GOT3 (cell line): ENCODE results near the gene PLPPR1.
"Not testable (repeated sequence)": the region's sequence is repeated elsewhere in the genome, so short reads cannot be mapped to it uniquely, and the experiment has no call there.

Experiments used
- DNase-seq: peaks from one replicate; lab custom pipeline; 2025; ENCODE audit warnings: mixed read lengths; lab: John Stamatoyannopoulos, UW

PLPPR1 gene

DNA sequence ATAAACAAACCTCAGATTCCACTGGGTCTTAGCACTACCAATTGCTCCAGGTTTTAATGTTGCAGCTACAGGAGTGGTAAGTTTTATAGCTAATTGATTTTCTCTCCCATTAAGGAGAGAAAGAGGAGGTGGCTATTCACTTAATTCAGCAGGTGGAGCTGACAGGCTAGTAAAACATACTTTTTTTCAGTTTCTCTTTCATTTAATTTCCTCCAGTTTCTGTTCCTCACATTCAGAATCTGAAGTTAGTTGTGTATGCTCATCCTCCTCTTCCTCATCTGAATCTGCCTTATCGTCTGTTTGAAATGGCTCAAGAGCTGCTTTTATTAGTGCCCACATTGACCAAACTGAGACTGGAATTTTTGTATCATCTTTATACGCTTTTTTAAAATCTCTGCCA is 98.0 kb downstream of the PLPPR1 start:
- no peak for DNase-seq

DNA sequence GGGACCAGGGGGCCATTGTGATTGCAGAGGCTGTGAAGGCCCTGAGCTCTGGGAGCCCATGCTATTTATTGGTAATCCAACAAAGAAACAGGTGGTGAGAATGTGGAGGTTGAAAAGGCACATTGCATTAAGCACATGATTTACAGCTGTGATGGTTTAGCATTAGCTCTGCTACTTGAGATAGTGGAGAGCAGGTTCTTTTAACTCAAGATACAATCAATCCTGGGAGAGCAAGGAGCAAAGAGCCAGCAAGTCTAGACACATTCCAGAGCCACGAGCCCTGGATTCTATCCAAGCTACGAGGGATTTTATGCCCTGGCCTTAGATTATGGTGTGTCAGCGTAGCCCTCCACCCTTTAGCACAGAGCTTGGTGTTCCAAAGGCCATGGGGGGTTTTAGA is 98.8 kb downstream of the PLPPR1 start:
- DNase-seq, result not testable (repeated sequence)

DNA sequence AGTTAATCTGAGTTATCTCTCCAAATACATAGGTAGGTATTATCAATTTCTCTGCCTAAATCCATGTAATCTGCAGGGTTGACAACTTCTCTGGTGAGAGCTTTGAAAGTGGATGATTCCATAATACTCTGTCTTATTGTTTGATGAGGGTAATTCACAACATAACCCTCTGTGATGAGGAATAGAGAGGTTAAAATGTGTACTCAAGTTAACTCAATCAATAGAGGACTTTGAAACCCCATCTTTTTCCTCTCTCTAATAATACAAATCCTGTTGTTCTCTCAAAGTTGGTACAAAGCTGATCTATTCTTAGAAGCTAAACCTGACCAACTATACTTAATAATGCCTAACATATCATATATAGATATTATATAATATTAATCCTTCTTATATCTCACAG is 100.1 kb downstream of the PLPPR1 start:
- DNase-seq, result no peak

DNA sequence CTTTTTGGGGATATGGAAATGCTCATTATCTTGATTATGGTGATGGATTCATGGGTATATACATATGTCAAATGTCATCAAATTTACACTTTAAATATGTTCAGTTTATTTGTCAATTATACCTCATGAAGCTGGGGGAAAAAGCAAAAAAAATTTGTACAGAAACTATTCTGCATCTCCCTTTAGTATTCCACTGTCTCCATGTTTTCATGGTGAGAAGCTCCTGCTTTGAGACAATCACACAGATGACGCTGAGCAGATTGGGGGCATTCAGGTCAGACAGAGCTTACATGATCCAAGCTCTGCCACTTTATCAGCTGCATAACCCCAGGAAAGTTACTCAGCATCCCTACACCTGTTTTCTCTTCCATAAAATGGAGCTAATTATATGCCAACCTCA is 101.5 kb downstream of the PLPPR1 start:
- DNase-seq, result no peak

DNA sequence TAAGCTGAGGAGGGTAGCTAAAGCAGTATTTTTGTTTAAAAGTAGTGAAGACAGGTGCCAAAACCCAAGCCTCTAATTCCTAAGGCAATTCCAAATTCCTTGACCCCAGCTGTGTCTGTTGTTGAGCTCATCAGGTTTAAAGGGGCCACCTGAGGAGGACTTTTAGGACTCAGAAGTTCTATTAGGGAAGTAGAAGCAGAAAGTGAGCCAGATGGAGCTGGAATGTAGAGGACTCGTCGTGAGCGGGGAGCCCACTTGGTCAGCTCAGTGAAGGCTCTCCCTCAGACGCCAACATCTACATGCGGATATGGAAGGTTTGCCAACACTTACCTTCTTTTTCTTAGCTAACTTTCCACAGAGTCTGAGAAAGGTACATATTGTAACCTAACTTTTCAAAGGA is 102.8 kb downstream of the PLPPR1 start:
- DNase-seq, result no peak

DNA sequence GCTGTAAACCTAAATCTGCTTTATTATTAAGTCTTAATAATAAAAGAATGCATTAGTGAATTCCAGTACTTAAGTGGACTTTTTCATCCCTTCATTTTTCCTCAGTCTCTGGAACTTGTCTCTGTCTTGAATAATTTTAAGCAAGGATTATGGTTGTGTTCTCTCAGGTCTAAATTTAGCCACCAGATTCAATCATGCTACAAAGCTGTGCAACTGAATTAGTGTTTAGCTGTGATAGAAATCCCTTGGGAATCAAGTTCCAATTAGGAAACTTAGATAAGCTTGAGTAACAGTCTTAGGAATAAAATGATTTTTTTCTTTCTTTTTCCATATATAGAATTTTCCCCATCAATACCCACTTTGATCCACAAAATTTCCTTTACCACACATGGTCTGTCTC is 104.3 kb downstream of the PLPPR1 start:
- no peak for DNase-seq

DNA sequence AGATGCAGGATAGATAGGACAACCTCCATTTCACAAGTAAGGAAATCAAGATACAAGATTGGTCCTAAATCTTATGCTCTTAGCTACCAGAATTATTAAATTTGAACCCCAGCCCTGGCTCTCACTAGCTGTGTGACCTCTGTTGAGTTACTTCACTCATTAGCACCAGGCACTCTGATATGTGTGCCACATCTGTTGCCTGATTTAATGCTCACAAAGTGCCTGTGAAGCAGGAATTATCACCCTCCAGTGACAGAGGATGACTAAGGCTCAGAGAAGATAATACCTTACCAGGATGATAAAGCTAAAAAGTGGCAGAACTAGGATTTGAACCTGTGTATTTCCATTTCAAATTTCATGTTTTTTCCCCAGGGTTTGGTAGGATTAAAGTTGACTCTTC is 110.0 kb downstream of the PLPPR1 start:
- DNase-seq, result no peak

DNA sequence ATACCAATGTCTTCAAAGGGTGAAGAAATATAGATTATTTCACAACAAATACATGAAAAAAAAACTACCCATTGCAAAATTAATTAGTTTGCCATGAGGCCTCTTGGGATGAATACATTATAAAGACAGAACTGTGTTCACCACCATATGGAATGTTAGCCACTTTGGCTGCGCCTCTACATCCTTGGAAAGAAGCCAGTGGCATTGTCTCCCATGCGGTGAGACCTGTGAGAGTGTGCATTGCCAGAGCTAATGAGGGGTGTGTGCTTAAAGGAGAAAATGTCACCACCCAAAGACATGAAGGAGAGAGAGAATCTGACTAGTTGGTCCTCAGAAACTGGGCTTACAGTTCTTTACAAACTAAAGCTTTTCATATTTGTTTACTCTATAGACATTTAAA is 110.6 kb downstream of the PLPPR1 start:
- DNase-seq, result no peak

DNA sequence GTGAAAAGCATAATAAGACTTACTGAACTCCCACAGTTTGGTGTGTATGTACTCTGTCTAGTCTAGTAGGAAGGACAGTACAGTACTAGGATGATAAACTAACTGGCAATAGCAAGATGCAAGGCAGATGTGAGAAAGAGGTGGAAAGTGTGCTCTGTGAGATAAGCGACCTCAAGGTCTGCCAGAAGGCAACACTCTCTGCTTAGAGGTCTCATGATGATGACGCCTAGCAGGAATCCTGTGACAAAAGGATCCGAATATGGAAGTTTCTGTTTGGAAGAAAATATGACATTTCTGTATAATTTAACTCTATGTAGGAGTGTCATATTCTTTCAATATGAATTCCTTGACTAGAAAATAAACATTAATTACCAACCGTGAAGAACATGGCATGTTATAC is 112.2 kb downstream of the PLPPR1 start:
- no peak for DNase-seq

DNA sequence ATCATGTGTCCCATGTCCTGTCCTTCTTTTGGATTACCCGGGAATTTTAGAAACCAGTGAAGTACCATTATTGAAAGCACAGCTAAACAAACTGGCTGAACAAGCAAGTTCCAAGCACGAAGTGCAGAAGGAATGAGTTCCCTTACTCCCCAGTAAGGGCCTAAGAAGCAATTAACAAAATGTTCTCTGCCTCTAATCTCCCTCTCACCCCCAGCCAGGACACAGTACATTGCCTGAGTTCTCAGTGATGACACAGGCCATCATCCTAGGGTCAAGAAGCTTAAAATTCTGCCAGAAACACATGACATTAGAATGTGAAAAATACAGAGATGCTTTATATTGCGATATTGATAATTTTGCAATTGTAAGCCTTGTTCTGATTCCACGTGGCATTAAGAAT is 118.0 kb downstream of the PLPPR1 start:
- DNase-seq, result no peak

DNA sequence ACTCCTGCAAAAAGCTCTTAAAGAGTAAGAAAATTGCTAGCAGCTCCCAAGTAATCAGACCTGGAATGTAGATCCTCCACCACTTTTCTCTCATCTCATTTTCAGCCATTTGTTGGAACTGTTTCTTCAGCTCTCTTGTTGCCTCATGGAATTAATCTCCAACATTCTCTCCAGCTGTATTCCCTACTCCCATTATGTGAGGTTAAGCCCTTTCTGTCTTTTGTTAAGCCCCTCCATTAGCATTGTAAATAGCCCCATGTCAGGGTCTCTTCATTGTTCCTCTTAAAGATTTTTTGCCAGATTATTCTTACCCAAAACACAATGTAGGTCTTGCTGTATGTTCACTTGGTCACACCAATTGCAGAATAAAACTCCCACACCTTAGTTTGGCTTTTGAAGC is 119.8 kb downstream of the PLPPR1 start:
- no peak for DNase-seq

DNA sequence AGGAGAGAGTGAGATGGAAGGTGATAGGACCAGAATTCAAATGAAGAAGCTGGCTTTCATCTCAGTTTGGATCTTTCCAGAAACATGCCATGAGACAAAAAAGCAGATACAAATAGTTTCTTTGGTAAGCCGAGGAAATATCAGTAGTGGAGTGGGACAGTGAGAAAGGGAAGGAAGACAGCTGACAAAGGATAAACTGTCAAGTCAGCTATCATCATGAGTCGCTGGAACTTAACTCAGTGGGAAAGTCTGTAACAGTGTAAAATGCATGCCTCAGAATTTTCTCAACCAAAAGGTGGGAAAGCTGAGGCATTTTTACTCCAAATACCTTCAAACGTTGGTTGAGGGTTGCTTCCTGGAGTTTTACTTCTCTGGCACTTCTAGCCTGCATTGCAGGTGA is 129.8 kb downstream of the PLPPR1 start:
- DNase-seq, result no peak

DNA sequence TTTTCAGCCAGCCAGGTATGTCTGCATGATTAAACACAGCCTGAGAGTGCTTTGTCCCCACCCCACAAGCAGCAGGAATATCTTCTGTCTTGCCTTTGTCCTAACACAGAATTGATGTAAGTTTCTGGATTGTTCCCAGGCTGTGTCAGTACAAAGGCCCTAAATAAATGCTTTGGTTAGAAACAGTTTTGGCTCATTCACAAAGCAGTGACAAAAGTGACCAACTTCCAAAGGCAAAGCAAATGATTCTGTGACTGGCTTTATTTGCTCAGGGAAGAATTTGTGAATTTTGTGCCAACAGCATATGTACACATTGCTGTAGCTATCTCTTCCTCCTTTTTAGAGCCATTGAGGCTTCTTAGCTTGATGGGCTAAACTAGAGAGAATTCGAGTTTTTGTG is 133.7 kb downstream of the PLPPR1 start:
- no peak for DNase-seq

DNA sequence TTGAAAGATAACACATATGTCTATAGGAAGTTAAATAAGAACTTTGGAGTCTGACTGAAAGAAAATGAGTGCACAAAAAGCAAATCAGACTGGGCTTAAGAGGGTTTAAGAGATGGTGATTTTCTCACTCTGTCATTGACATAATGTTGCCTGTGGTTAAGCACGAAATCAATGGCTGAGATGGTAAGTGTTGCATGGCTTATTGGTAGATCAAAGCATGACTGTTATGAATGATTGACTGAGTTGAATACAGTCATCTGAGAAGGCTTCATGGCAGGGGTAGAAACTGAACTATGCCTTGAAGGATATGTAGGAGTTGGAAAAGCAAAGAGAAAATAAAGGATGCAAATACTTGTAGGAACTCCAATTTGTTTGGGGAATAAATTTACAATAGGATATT is 136.6 kb downstream of the PLPPR1 start:
- no peak for DNase-seq

DNA sequence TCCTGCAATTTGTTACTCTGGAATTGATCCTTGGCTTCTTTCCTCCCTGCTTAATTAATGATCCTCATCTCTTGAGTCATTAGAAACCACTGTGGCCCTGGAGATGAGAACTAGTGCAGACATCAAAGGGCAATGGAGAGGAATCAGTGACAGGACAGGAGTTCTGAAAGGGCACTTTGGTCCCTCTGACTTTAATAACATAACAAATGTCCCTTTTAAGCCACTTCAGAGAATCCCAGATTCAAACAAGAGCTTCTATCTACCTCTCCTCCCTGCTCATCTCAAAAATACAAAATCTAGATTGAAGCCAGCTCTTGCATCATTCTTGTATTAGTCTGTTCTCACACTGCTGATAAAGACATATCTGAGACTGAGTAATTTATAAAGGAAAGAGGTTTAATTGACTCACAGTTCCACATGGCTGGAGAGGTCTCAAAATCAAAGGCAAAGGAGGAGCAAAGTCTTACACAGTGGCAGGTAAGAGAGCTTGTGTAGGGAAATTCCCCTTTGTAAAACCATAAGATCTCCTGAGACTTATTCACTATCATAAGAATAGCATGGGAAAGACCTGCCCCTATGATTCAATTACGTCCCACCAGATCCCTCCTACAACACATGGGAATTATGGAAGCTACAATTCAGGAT is 139.1 kb downstream of the PLPPR1 start:
- DNase-seq, result no peak

DNA sequence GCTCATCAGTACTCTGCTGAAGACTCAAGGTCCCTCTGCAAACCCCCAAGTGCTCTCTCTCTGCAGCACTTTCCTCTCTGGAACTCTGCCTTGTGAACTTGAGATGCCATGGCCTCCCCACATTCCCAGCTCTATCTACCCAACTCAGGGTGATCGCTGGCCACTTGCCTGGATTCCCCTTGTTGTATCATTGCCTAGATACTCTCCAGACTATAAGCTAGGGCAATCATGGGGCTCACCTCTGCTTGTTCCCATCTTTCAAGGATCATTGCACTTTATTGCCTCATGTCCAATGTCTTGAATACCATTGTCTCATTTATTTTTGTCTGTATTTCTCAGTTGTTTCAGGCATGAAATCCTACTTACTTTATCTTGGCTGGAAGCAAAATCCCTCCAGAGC is 144.1 kb downstream of the PLPPR1 start:
- DNase-seq, result no peak

DNA sequence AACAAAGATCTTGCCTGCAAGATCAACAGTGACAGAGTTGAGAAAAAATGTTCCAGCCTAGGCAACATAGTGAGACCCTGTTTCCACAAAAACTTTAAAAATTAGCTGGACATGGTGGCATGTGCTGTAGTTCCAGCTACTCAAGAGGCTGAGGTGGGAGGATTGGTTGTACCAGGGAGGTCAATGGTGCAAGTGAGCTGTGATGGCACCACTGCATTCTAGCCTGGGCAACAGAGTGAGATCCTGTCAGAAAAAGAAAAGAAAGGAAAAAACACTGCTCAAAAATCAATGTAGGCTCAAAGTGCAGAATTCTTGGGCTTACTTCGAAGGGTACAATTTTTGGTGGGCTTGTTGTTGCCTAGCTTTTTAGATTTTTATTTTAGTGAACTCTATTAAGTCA is 145.4 kb downstream of the PLPPR1 start:
- no peak for DNase-seq

DNA sequence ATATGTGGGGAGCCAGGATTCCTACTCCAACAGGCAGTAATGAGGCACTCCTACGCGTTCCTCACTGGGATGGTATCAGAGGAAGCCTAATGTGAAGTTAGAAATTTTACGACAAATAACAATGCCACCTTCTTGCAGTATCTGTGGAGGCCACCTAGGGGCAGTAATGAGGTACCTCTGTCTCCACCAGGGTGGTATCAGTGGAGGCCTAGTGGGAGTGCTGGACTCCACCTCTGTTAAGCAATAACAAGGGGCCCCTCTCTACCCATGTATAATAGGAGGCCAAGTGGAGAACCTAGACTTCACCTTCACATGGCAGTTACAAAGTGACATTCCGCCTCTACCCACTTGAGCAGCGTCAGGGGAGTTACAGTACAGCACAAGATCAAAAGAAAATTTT is 147.9 kb downstream of the PLPPR1 start:
- no peak for DNase-seq

DNA sequence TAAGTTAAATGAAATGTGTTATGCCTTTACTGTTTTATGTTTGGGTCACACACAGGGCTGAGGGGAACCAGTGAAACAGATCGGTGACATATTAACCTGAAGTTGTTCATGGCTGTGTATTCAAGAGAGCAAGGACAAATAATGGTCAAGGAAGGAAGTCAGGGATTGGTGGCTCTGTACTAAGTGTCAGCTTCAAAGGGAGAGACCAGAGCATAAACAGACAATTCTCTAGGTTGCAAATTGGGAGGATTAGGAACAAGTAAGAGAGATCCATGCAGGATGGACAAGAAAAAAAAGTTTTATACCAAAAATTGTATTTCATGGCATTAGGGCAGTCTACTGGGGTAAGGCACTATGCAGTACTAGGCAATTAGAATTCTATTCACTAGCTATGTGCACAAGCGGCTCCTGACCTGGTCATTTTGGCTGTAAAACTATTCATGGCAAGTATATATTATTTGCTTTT is 156.3 kb downstream of the PLPPR1 start:
- no peak for DNase-seq

DNA sequence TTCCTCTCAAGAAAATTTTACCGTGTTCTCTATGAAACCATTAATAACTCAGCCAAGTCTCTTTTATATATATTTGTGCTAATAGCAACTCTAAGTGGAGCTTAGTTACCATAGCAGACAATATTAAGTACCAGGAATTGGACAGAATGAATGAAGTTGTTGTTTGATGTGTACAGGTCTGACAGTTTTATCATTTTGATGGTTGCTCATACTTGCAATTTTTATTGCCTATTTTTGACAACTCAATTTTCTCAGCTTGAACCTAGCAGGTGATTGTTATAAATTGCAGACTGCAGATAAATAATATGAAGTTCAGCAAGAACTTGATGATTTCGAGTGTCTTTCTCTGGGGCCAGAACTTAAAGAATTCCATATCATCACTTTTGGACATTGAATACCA is 163.2 kb downstream of the PLPPR1 start:
- no peak for DNase-seq

DNA sequence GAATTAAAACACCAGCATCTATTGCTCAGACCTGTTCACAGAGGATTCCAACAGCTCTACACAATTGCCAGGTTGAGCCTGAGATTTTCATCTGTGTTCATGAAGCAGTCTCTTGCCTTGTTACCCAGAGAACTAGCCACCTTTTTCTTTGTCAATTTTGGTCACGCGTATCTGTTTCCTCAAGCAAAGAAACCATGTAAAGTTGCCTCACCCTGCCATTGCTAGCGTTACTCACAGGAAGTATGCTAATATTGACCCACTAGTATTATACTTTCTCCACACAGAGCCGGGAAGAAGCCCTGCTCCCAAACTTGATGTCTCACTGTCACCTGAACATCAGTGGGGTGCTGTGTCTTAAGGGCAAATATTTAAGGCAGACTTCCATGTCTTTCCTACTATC is 168.5 kb downstream of the PLPPR1 start:
- DNase-seq, result no peak

DNA sequence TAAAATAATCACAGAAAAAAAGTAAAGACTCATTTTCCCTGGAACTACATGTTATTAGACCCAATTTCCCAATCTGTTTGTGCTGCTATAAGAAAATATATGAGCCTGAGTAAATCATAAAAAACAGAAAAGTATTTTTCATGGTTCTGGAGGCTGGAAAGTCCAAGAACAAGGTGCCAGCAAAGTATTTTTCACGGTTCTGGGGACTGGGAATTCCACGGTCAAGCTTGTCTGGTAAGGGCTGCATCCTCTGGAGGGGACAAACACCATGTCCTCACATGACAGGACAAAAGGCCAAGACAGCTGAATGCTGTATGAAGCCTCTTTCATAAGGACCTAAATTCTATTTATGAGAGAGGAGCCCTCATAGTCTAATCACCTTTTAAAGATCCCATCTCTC is 172.3 kb downstream of the PLPPR1 start:
- no peak for DNase-seq

DNA sequence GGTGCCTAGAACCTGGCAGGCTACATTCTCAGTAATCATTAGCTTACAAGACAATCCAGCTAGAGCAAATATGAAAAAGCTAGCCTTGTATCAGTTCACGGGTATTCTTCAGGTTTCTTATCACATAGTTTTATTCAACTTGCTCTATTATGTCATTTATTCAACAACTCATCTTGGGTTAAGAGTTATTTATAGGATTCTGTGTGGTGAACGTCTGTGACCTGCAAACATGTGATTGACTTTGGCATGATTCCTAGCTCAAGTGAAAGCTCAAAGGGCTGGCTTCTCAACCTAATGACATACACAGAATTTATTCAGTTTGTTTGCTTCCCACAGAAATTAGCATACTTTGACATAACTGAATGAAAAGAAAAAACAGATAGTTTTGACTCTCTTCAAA is 173.1 kb downstream of the PLPPR1 start:
- DNase-seq, result no peak

DNA sequence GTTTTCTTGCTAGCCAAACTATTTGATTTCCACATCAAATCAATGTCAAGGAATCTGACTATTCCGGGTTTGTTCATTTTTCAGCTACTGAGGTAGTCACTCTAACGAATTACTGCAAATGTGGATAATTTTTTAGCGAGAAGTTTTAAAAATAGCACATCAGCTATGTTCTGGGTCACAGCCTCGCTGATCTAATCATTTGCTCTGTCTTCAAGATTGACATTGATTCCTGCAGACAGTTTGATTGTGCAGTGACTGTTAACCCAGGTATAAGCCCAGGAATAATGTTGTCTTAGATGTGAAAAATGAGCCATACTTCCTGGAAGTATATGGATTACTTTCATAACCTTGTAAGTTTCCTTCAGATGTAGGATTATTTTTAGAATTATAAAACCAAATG is 181.1 kb downstream of the PLPPR1 start:
- DNase-seq, result no peak

DNA sequence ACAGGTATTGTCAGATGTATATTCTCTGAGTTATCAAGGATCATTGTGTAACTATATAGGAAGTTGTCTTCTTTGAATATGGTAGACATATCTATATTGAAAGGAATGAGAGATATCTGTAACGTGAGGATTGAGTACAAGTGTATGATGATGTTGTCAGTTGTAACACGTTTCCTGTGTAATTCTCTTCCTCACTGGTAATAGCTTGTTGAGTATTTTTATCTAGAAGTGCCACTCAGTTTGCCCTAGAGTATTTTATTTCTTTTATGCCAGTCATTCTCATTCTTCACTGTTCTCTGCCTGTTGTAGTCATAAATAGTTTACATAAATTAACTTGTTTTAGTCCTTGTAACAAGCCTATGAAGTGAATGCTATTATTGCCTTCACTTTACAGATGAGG is 184.1 kb downstream of the PLPPR1 start:
- DNase-seq, result no peak
